Measurements from ENCODE around the gene TMEM119. TPM values are rescaled to one million over a fixed set of nuclear protein-coding genes. Genes with fewer than 3 reads are reported as not detected.

The TMEM119 gene
- total and polyA plus RNA-seq, 2 of the 13 experiments (the other 11 are each of a cell fraction or from before 2014, with no cell fraction given) = not detected

DNA sequence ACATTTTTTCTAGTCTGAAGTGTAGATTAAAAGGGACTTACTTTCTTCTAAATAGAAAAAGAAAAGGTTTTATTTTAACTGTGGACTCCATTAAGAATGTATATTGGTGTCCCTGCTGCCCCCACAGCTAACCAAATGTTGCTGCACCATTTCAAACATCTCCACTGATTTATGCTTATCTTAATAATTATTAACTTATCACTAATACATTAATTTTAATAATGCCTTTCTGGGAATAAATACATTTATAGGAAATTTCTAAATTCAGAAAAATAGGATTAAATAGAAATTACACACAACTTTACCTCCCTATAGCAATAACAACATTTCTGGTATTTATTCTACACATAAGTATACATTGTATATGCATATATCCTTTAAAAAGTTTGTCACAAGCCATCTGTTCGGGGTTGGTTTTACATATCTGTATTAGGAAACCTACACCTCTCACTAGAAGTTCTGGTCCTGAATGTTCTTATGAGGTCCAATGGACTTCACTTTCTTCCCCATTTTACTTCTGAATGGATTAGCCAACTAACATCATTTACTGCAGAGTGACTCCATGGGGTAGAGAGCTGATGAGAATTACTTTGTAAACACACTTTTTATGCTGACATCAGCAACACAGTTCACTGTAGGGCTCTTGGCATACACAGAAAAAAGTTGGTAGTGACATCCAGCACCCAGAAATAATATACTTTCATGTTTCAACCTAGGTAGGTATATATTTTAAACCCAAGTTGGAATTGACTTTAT lies 45.2 kb upstream of the TMEM119 start:
- H3K27ac ChIP-seq (ENCODE audit: extremely low read length, insufficient read depth, low read length) = no peak overlapping the region
- in situ Hi-C loops (cut with HindIII; ENCODE audit: extremely low pct_ligation_motif_present, low pct_unique_long_range_greater_than_20kb) = no loop called here
- POLR2A ChIA-PET = no interaction called here
- no peaks in the 10 kb centered on the region for H3K9me3 ChIP-seq (ENCODE audit: low read length)
- H3K4me2 ChIP-seq (ENCODE audit: low read depth, low read length) = no peak overlapping the region
- H3K4me1 ChIP-seq (ENCODE audit: insufficient read depth, low read length) = peaks cover 8% of the 10 kb centered on the region; the same call in 1 of the 2 replicates
- no peak overlapping the region for H2AFZ ChIP-seq (ENCODE audit: low read length)
- no peaks in the 10 kb centered on the region for H3K79me2 ChIP-seq (ENCODE audit: insufficient read depth, low read length)
- no peaks in the 10 kb centered on the region; the same call in 1 of the 2 replicates for H4K20me1 ChIP-seq (ENCODE audit: insufficient read depth, low read length)
- H3K36me3 ChIP-seq (replicated peaks in 1 of 2; ENCODE audit: control insufficient read depth in 1 of 2, insufficient read depth in 2 of 2, low read length in 2 of 2) = peaks cover 9 to 24% of the 10 kb centered on the region in 2 experiments
- CTCF ChIA-PET (ENCODE audit: low intra/inter-chr PET ratio, low total read pairs) = no interaction called here
- BruUV-seq (replicated peaks) = no TSS peak
- no peak overlapping the region for H3K4me3 ChIP-seq (replicated peaks in 1 of 3; ENCODE audit: insufficient read depth in 1 of 3, low read depth in 2 of 3, low read length in 3 of 3)
- DNase-seq (ENCODE audit: low spot score) = no peak
- no peak for FAIRE-seq
- no peak for ATAC-seq
- no peak overlapping the region for H3K9ac ChIP-seq (ENCODE audit: insufficient read depth, low read depth, low read length)
- no peaks in the 10 kb centered on the region for H3K27me3 ChIP-seq (ENCODE audit: control insufficient read depth in 1 of 2, insufficient read depth in 2 of 2, low read length in 2 of 2)
- TF ChIP-seq MAFK (conservative IDR thresholded peaks at IDR 0.05 in 1 of 2, IDR thresholded peaks at IDR 0.05 in 1 of 2; ENCODE audit: low read length in 2 of 2) (peak; percentile 98 to 99), NPAS2 (CRISPR knock-in tag; IDR thresholded peaks at IDR 0.05; ENCODE audit: borderline replicate concordance) (no peak), MAFF (IDR thresholded peaks at IDR 0.05; ENCODE audit: low read depth, low read length) (peak; percentile 99), ZBTB39 (CRISPR knock-in tag; IDR thresholded peaks at IDR 0.05) (no peak), KDM4B (CRISPR knock-in tag; IDR thresholded peaks at IDR 0.05) (no peak), ATF7 (IDR thresholded peaks at IDR 0.05) (no peak), ATF7 (CRISPR knock-in tag; IDR thresholded peaks at IDR 0.05) (no peak)
- intact Hi-C loops (cut with micrococcal nuclease; ENCODE audit: unreplicated experiment) = no loop called here
- 100% methylated on average over 1 of the region's 1 CpG for WGBS (ENCODE audit: low lambda C conversion rate)
